ENCODE results near the gene EEF2K.
"Not testable (repeated sequence)": the region's sequence is repeated elsewhere in the genome, so short reads cannot be mapped to it uniquely, and the experiment has no call there.

The EEF2K gene

DNA sequence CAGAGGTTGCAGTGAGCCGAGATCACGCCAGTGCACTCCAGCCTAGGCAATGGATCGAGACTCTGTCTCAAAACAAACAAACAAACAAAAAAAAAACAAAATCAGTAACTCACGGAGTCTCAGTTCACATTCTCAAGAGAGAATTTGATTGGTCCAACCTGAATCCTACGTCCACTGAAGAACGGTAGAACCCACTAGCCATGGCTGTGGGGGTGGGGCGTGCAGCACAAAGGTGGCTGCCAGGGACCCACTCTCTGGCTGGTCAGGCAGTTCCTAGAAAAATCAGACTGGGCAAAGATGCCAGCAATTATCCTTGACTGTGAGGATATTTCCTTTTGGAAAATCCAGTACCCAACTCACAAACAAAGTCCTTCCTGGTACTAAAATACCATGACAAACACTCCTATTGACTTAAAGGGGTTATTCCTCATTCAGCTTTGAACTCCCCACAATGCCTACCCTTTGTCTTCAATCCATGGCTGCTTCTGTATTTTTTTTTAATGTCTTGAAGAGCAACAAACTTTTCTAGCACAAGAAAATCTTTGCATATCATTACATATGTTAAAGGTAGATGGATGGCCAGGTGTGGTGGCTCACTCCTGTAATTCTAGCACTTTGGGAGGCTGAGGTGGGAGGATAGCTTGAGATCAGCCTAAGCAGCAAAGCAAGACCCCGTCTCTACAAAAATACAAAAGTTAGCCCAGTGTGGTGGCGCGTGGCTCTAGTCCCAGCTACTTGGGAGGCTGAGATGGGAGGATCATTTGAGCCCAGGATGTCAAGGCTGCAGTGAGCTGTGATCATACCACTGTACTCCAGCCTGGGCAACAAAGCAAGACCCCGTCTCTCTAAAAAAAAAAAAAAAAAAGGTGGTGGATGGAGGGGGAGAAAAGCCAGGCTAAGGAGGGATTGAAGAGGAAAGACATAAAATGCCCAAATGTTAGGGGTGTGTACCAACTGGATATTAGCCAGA lies 87.3 kb downstream of the EEF2K start:
- DNase-seq (ENCODE audit: low read depth in 2 of 2), result no peak

GRCh38 chr16:22296225-22297113 lies 90.4 kb downstream of the EEF2K start:
- DNase-seq (ENCODE audit: low read depth in 2 of 2), result no peak

GRCh38 chr16:22297114-22297870 lies 91.2 kb downstream of the EEF2K start, which contains the start of gene POLR3E:
Gene POLR3E (plus strand): TSS chr16:22297409. CDS start chr16:22302969, 5,560 bp downstream.
- peak; percentile 96 to 97 for DNase-seq (ENCODE audit: low read depth in 2 of 2)

DNA sequence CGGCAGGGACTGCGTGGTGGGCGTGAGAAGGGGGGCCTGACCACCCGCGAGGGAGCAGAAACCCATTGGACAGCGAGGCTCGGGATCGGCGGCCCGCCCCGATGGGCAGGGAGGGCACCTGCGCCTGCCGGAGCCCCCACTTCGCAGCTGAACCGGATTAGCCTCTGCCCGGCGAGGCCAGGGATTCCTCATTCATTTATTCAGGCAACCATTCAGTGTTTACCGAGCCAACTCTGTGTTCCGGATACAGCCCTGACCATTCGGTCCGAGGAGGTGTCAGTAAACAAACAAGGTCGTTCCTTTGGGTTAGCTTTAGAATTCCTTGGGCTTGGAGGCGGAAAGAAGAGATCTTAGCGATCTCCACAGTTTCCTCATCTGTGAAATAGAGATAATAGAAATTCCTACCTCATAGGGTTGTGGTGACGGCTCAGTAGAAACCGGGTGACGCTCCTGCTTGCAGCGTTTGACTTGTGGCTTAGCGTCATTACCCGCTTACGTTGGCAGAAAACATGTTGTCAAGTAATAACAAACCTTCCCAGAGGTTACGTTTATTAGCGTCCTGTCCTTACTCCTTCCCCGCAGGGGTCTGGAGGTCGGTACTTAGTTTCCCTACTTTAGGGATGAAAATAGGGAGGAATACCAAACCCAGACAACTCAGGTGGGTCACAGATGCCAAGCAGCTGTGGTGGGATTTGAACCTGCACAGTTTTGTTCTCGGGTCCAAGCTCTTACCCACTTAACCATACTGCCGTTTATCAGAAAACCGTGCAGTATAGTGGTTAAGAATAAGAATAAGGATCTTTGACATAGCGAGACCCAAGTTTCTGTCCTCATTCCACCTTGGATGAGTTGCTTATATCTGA lies 92.0 kb downstream of the EEF2K start:
- peak; percentile 92 to 93 for DNase-seq (ENCODE audit: low read depth in 2 of 2)

DNA sequence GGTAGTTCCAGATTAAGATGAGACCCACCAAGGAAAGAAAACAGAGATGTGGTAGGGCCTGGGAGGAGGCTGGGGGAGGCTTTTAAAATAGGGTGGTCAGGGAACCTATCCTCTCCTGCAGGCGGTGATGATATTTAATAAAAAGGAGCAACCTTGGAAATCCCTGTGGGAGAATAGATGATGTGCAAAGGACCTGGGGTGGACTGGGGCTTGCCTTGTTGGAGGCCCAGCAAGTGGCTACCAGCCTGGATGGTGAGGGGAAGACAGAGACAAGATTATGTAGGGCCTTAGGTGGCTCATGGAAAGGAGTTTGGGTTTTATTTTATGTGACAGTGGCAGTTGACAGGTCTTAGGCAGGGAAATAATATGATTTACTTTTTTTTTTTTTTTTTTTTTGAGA lies 93.0 kb downstream of the EEF2K start:
- no peak for DNase-seq (ENCODE audit: low read depth in 2 of 2)

DNA sequence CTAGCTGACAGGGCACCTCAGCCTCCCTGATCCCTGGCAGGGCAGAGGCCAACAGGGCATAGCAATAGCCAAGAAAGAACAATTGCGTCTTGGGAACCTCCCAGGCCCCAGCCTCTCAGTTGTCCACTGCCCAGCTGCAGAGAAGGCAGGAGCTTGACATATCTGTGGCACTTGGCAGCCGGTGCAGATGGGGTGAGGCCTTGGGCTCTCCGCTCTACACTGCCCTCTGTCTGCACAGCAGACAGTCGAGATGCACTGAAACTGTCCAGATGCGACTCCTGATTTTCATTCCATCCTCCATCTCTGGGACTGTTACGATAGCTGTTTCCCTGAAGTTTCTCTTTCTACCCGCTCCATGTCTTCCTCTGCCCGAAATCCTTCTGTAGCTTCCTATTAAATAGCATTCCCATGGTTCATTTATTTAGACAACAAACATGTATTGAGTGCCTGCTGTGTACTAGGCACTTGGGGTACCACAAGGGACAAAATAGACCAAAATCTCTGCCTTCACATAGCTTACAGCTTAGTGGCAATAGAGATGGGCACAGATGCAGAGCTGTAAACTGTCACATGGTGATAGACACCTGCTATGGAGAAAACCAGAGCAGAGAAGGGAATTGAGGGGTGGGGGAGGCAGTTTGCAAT lies 94.5 kb downstream of the EEF2K start:
- DNase-seq (ENCODE audit: low read depth in 2 of 2), result no peak

GRCh38 chr16:22301423-22301822 lies 95.3 kb downstream of the EEF2K start:
- not testable (repeated sequence) for DNase-seq (ENCODE audit: low read depth in 2 of 2)

- no peak for DNase-seq (ENCODE audit: low read depth in 2 of 2)
These were observed 96.8 kb downstream of the EEF2K start for GRCh38 chr16:22302776-22303363.

- no peak for DNase-seq (ENCODE audit: low read depth in 2 of 2)
These were observed 98.3 kb downstream of the EEF2K start for GRCh38 chr16:22304411-22304810.

GRCh38 chr16:22306788-22307187 lies 100.7 kb downstream of the EEF2K start:
- no peak for DNase-seq (ENCODE audit: low read depth in 2 of 2)

DNA sequence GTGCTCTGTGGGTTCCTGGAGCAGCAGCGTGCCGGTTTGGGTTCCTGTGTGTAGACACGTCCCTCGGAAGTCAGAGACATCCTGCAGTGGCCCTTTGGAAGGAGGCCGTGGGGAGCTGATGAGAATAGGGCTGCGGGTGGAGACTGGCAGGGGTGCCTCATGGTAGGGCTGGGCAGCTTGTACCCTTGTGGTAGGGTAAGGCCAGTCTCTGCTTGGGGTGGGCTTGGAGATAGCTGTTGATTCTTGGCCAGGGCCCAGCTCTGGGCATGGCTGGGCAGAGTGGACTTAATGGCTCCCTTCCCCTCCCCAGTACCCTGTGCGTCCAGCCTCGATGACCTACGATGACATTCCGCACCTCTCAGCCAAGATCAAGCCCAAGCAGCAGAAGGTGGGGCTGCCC lies 101.8 kb downstream of the EEF2K start:
- no peak for DNase-seq (ENCODE audit: low read depth in 2 of 2)

GRCh38 chr16:22308824-22309520 lies 102.9 kb downstream of the EEF2K start:
- no peak for DNase-seq (ENCODE audit: low read depth in 2 of 2)

GRCh38 chr16:22311520-22311919 lies 105.4 kb downstream of the EEF2K start:
- DNase-seq (ENCODE audit: low read depth in 2 of 2), result no peak

- no peak for DNase-seq (ENCODE audit: low read depth in 2 of 2)
These were observed 107.1 kb downstream of the EEF2K start for GRCh38 chr16:22312897-22313781.

DNA sequence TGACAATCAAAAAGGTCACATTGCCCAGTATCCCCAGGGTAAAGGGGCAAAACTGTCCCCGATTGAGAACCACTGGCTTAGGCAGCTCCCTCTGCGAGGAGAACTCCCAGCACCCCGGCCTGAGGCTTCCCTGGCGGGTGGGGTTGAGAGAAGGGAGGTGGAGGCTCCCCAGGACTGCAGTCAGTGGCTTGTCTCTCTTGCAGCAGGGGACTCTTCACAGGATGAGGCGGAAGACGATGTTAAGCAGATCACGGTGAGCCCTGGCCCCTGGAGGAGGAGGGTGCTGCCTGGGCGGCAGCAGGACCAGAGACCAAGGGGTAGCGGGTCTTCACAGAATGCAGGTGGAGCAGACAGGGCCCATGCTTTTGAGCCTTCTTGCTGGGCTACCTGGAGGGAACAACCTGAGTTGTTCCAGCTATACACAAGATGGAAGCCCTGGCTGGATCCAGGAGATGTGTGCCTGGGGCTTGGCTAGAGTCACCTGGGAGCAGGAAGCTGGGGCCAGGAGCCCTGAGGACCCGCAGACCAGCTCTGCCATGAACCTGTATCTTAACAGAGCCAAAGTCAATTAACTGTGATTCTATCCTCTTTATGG lies 107.9 kb downstream of the EEF2K start:
- no peak for DNase-seq (ENCODE audit: low read depth in 2 of 2)

- DNase-seq (ENCODE audit: low read depth in 2 of 2), result no peak
These were observed 108.9 kb downstream of the EEF2K start for GRCh38 chr16:22314661-22315626.

- DNase-seq (ENCODE audit: low read depth in 2 of 2), result no peak
These were observed 109.9 kb downstream of the EEF2K start for GRCh38 chr16:22315979-22316378.

All from fibroblast of skin of left quadriceps (primary cell).